ENCODE data around the gene OR10S1.
"Not testable (repeated sequence)": the region's sequence is repeated elsewhere in the genome, so short reads cannot be mapped to it uniquely, and the experiment has no call there.

Gene OR10S1, protein sequence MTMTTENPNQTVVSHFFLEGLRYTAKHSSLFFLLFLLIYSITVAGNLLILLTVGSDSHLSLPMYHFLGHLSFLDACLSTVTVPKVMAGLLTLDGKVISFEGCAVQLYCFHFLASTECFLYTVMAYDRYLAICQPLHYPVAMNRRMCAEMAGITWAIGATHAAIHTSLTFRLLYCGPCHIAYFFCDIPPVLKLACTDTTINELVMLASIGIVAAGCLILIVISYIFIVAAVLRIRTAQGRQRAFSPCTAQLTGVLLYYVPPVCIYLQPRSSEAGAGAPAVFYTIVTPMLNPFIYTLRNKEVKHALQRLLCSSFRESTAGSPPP

DNA sequence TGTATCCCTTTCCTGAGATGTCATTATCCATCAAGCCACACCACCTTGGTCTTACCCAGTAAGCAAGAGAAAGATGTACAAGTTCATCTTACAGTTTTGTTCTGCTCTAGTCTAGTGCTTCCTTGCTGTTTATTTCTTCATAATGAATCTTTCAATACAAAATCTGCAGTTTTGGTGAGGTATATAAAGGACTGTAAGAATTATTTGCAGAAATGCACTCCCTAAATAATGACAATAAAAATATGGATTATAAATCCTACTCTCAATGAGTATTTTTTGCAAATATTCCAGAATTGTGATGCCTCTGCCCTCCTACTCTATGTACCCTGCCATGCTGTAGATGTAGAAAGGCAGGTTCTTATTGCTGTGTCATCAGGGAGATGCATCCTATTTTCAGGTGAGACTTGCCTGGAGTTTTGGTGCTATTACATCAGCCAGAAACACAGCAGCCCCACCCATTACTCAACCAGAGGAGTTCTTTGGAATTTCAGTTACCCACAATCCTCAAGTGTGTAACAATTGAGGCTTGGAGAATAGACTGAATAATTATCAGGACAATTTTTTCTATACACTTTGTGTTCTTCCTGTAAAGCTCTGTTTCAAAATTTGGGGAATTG, at the start of gene OR10S1:
Gene OR10S1 (minus strand): TSS at position 51 of the 617 bp plus-strand sequence. CDS start 117 bp downstream, outside the sequence.
- no peak for DNase-seq

DNA sequence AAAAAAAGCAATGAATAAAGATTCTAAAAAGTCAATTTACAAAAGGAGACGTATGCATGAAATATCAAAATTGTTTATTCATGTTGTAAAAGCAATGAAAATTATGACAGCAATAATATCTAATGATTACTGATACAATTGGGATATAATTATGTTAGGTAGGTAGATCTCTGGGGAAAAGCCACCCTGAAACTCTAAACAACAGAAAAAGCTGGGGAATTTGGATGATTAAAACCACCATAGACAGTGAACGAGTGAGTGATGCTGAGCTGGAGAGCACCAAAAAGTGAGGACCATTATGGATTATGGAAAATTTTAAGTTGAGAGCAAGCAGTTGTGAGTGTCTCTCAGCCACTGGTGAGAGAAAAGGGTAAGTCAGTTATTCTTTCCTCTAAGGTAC, 48.9 kb upstream of the OR10S1 start, which contains the start of gene OR10G8:
Gene OR10G8 (plus strand): TSS at position 301 of the 400 bp plus-strand sequence. CDS start 2,825 bp downstream, outside the sequence.
- DNase-seq = no peak

DNA sequence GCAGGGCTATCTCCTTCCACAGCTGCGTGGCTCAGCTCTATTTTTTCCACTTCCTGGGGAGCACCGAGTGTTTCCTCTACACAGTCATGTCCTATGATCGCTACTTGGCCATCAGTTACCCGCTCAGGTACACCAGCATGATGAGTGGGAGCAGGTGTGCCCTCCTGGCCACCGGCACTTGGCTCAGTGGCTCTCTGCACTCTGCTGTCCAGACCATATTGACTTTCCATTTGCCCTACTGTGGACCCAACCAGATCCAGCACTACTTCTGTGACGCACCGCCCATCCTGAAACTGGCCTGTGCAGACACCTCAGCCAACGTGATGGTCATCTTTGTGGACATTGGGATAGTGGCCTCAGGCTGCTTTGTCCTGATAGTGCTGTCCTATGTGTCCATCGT, 38.3 kb upstream of the OR10S1 start:
- not testable (repeated sequence) for DNase-seq

DNA sequence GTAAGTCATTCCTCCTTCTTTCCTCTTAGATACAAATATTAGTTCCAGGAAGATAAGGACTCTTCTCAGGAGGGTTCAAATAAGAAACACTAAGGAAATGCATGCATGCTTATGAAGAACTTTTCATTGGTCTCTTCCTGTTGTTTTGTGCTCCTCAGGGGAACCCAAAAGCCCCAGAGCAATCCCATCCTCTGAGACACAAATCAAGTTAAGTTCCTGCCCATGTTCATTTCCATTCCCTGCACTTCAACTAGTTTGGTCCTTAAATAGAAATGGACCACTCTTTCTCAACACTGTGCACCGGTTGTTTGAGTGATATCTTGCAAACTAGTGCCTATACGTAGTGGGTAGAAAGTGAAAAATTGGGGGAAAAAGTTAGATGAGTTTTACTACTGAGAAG, 35.1 kb upstream of the OR10S1 start, which contains the start of gene OR10G4:
Gene OR10G4 (plus strand): TSS at position 301 of the 400 bp plus-strand sequence. CDS start 2,578 bp downstream, outside the sequence.
- DNase-seq = no peak

DNA sequence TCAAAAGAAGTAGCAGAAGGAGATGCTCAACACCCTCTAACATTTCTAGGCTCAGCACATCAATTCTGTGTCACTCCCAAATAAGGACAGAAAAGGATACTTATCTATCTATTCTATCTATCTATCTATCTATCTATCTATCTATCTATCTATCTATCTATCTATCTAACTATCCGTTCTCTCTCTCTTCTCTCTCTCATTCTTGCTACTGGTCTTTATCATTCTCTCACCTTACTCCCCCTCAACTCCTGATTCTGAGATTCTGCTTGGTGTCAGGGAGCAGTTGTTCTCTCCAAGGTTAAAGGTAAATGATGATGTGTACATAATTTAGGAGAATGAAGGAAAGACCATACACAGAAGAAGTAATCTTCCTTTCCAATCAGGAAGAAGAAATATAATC, 17.5 kb upstream of the OR10S1 start, which contains the start of gene OR10G6:
Gene OR10G6 (minus strand): TSS at position 43 of the 400 bp plus-strand sequence. CDS start 0 bp downstream, at position 43.
- DNase-seq = no peak

DNA sequence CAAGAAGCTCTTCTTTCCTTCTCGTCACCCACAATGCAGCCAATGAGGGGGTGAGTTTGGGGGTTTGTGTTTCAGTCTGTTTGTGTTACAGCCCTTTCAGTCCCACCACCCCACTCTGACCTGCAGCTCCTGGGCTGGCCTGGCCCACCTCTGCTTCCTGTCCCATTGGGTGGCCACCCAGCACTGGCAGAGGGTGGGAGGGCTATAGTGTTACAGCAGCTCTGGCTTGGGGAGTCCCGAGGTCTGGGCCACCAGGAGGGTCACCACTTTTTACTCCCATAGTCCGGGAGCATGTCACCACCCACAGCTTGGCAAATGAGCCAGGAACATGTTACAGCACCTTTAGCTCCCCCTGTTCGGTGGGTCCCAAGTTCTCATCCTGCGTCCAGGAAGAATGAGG, 1.7 kb upstream of the OR10S1 start:
- no peak for DNase-seq

DNA sequence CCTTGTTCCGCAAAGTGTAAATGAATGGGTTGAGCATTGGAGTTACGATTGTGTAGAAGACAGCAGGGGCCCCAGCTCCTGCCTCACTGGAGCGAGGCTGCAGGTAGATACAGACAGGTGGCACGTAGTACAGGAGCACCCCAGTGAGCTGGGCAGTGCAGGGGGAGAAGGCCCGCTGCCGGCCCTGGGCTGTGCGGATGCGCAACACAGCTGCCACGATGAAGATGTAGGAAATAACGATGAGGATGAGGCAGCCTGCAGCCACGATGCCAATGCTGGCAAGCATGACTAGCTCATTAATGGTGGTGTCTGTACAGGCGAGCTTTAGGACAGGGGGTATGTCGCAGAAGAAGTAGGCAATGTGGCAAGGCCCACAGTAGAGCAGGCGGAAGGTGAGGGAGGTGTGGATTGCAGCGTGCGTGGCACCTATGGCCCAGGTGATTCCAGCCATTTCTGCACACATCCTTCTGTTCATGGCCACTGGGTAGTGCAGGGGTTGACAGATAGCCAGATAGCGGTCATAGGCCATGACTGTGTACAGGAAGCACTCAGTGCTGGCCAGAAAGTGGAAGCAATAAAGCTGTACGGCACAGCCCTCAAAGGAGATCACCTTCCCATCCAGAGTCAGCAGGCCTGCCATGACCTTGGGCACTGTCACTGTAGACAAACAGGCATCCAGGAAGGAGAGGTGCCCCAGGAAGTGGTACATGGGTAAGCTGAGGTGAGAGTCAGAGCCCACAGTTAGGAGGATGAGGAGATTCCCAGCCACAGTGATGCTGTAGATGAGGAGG, 616 bp downstream of the OR10S1 start:
- no peak for DNase-seq

DNA sequence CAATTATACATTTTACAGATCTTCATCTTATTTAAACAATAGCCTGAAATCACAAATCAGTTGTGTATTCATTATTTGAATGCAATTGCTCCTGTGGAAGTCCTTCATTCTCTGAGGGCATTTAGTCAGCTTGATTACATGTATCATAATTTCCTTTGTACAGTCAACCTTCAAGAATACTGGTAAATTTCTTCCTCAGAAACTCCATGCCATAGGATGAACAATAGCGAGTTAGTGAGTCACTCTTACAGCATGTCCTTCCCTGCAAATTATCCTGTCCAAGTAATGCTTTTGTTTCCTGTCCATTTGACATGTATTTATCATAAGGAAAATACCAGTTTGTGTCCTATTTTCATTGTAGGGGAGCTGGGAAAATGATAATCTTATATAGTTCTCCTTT, 3.8 kb downstream of the OR10S1 start:
- no peak for DNase-seq

DNA sequence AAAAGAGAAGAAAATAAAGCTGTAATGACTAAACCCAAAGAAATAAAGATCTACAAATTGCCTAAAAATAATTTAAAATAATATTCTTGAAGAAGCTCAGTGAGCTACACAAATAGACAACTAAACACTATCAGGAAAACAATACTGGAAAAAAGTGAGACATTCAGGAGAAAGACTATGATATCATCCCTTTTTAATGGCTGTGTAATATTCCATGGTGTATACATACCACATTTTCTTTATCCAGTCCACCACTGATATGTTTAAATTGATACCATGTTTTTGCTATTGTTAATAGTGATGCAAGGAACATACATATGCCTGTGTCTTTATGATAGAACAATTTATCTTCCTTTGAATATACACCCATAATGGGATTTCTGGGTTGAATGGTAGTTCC, 20.8 kb downstream of the OR10S1 start:
- no peak for DNase-seq

DNA sequence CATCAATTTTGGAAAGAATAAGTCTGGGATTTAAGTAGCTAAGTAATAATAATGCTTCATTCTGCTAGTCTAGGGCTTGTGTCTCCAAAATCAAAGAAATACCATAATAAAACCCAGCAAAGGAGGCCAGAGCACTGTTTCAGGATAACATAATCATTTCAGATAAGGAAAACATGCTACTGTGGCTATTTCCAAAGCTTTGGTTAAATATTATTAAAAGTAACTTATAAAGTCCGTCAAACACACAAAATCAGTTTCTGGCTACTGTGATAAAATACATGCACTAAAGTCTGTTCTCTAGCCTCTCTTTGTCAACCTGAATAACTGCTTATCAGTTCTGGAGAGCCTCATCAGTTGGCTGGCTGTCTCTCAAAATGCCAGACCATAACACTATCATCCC, 32.4 kb downstream of the OR10S1 start:
- DNase-seq = no peak

DNA sequence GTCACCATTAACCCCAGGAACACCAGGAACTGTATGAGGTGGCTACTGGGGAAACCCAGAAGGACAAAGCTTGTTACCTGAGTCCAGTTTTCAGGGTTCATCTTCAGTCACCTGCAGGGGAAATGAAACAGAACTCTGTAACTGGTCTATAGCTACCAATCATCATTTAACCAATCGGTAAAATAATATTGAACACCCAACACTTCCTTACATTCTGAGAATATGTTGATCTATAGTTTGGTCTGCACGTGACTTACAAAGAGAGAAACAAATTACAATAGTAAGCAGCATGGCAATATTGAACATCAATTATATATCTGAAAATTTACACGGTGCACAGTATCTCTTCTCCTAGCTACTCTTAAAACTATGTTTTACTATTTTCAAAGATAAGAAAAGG, 33.8 kb downstream of the OR10S1 start, which contains the start of gene OR6T1:
Gene OR6T1 (minus strand): TSS at position 101 of the 400 bp plus-strand sequence. CDS start 0 bp downstream, at position 101.
- no peak for DNase-seq

DNA sequence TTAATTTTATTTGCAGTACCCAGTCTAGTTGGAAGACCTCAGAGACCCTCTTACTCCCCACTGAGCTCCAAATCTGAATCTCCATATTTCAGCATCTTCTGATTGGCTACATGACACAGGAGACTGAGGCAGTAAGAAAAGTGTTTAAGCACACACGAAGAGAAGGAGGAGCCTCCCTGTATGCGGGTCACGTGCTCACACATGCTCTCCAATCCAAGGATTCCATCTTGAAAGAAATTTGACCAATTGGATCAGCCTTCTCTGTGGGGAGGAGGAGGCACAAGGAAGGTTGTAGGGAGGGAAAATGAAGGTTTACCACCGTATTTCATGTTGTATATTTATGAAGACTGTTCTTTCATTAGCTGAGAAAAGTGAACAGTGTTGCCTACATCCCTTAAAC, 35.2 kb downstream of the OR10S1 start:
- no peak for DNase-seq

DNA sequence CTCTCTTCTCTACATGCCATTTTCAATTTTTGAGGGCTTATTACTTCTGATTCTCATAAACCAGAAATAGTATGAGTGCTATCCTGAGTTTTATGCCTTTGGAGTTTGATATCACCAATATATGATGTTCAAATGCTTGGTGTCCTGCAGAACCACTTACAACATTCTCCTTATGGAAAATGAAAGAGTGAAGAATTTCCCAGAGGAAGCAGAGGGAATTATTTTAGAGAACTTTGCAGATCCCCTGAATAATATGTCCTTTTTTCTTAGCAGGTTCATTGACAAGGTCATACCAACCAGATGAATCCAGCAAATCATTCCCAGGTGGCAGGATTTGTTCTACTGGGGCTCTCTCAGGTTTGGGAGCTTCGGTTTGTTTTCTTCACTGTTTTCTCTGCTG, 38.3 kb downstream of the OR10S1 start, which contains the start of gene OR4D5:
Gene OR4D5 (plus strand): TSS at position 301 of the 400 bp plus-strand sequence. CDS start 0 bp downstream, at position 301.
- DNase-seq = no peak
